Measurements from ENCODE around the gene DCBLD1. TPM values are rescaled to one million over a fixed set of nuclear protein-coding genes. Genes with fewer than 3 reads are reported as not detected.
A peak's percentile ranks its signal among the peaks of the same experiment; 100 is the strongest.

DCBLD1 gene
- total RNA-seq, 2 experiments from 2014 or later = 1.2 to 1.6 TPM

DNA sequence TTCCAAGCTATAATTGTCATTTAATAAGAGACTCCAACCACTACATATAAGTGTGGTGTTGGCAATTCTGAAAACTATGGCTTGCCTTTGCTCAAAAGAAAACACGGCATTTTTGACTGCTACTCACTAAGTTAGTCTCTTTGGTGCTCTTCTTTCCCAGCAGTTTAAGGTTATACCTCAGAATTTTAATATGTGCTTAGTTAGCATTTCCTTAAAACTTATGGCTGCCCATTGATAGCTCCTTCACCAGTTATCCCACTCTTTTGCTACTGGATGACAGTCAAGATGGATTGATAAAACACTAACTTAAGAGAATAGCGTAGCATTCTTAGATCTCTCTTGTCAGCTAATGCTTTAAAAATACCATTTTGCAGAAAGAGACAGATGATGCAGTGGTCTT, 85.8 kb downstream of the DCBLD1 start:
- ChIA-PET POLR2A (interaction anchor here (1.0 kb wide), 1 partner anchor 34 kb away, joined by 3 read pairs; the partner anchor contains the start of gene GOPC), CTCF (interaction anchor here (0.9 to 1.7 kb wide), 3 partner anchors 12 to 119 kb away, joined by 4 to 6 read pairs (median 5); no protein-coding TSS in a partner anchor)
- Mint-ChIP-seq H3K4me3 (no peak overlapping the region), H3K9me3 (ENCODE audit: low read depth) (no peaks in the 10 kb centered on the region), H3K36me3 (ENCODE audit: low read depth) (peaks cover 37% of the 10 kb centered on the region), H3K4me1 (peaks cover 14% of the 10 kb centered on the region), H3K27ac (no peak overlapping the region), H3K27me3 (no peaks in the 10 kb centered on the region)
- intact Hi-C loops (cut with DNase I, micrococcal nuclease) = loop anchor here in 1 of 2 experiments (2.0 kb wide), 1 partner anchor 19 kb away; no protein-coding TSS in a partner anchor
- ATAC-seq = no peak
- DNase-seq = no peak

GRCh38 chr6:117568831-117569410, 86.4 kb downstream of the DCBLD1 start:
- Mint-ChIP-seq H3K27me3 (no peaks in the 10 kb centered on the region), H3K27ac (no peak overlapping the region), H3K4me3 (no peak overlapping the region), H3K36me3 (ENCODE audit: low read depth) (peaks cover 38% of the 10 kb centered on the region), H3K4me1 (peaks cover 14% of the 10 kb centered on the region), H3K9me3 (ENCODE audit: low read depth) (no peaks in the 10 kb centered on the region)
- no peak for DNase-seq
- intact Hi-C loops (cut with DNase I, micrococcal nuclease) = loop anchor here (1.0 to 2.0 kb wide), 3 partner anchors 20 to 33 kb away; partner anchors contain the start of gene GOPC (in 1 of the 2)
- ChIA-PET POLR2A (interaction anchor here (1.0 kb wide), 1 partner anchor 33 kb away, joined by 3 read pairs; the partner anchor contains the start of gene GOPC), CTCF (interaction anchor here (0.9 to 1.7 kb wide), 2 partner anchors 13 to 119 kb away, joined by 5 to 6 read pairs; no protein-coding TSS in a partner anchor)
- peak; percentile 96 for ATAC-seq

GRCh38 chr6:117573006-117573680, 90.7 kb downstream of the DCBLD1 start:
- Mint-ChIP-seq H3K36me3 (ENCODE audit: low read depth) (peaks cover 32% of the 10 kb centered on the region), H3K27ac (no peak overlapping the region), H3K27me3 (no peaks in the 10 kb centered on the region), H3K4me3 (no peak overlapping the region), H3K9me3 (ENCODE audit: low read depth) (no peaks in the 10 kb centered on the region), H3K4me1 (peaks cover 14% of the 10 kb centered on the region)
- intact Hi-C loops (cut with DNase I, micrococcal nuclease) = no loop called here
- DNase-seq (no peak), ATAC-seq (no peak)
- POLR2A ChIA-PET = no interaction called here
- CTCF ChIA-PET = interaction anchor here (0.9 to 1.7 kb wide), 5 partner anchors 10 to 123 kb away, joined by 3 to 8 read pairs (median 4); no protein-coding TSS in a partner anchor

GRCh38 chr6:117574198-117574597, 91.7 kb downstream of the DCBLD1 start:
- Mint-ChIP-seq H3K4me1 (peaks cover 6% of the 10 kb centered on the region), H3K27me3 (no peaks in the 10 kb centered on the region), H3K4me3 (no peak overlapping the region), H3K27ac (no peak overlapping the region), H3K9me3 (ENCODE audit: low read depth) (no peaks in the 10 kb centered on the region), H3K36me3 (ENCODE audit: low read depth) (peaks cover 25% of the 10 kb centered on the region)
- POLR2A ChIA-PET = interaction anchor here (0.7 kb wide), 1 partner anchor 357 kb away, joined by 4 read pairs; no protein-coding TSS in a partner anchor
- no peak for ATAC-seq
- CTCF ChIA-PET = interaction anchor here (0.9 to 1.7 kb wide), 2 partner anchors 9 to 16 kb away, joined by 3 to 8 read pairs; no protein-coding TSS in a partner anchor
- no peak for DNase-seq
- intact Hi-C loops (cut with DNase I, micrococcal nuclease) = no loop called here

GRCh38 chr6:117585647-117586046, 103.2 kb downstream of the DCBLD1 start:
- ATAC-seq = no peak
- peaks cover 41% of the 10 kb centered on the region for H3K36me3 Mint-ChIP-seq (ENCODE audit: low read depth)
- no peak overlapping the region for H3K4me3 Mint-ChIP-seq
- H3K9me3 Mint-ChIP-seq (ENCODE audit: low read depth) = no peaks in the 10 kb centered on the region
- H3K27me3 Mint-ChIP-seq = no peaks in the 10 kb centered on the region
- ChIA-PET CTCF (interaction anchor here (1.4 to 1.6 kb wide), 2 partner anchors 16 to 239 kb away, joined by 3 to 4 read pairs; no protein-coding TSS in a partner anchor), POLR2A (no interaction called here)
- H3K27ac Mint-ChIP-seq = no peak overlapping the region
- intact Hi-C loops (cut with DNase I, micrococcal nuclease) = no loop called here
- no peak for DNase-seq
- peaks cover 38% of the 10 kb centered on the region for H3K4me1 Mint-ChIP-seq

- peaks cover 27% of the 10 kb centered on the region for H3K36me3 Mint-ChIP-seq (ENCODE audit: low read depth)
- ChIA-PET POLR2A (no interaction called here), CTCF (no interaction called here)
- intact Hi-C loops (cut with DNase I, micrococcal nuclease) = no loop called here
- no peak for ATAC-seq
- no peak for DNase-seq
- H3K27ac Mint-ChIP-seq = no peak overlapping the region
- no peaks in the 10 kb centered on the region for H3K27me3 Mint-ChIP-seq
- H3K4me1 Mint-ChIP-seq = peaks cover 20% of the 10 kb centered on the region
- H3K4me3 Mint-ChIP-seq = no peak overlapping the region
- no peaks in the 10 kb centered on the region for H3K9me3 Mint-ChIP-seq (ENCODE audit: low read depth)
Observed at GRCh38 chr6:117590447-117590846, 108.0 kb downstream of the DCBLD1 start.

DNA sequence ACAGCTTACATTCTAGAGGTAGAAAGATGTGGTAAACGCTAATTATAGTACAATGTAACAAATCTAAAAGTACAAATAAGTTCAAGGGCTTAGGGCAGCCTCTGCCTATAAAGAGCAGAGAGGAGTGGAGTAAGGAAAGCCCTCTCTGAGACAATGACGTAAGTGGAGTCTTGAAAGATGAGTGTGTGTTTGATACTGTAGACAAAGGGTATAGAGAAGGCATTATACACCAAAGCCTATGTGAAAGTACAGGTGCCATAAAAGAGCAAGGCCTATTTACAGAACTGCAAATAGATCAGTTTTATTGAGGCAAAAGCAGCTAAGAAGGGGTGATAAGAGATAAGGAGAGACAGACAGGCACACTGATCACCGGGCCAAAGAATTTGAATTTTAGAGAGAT, 108.9 kb downstream of the DCBLD1 start:
- POLR2A ChIA-PET = no interaction called here

GRCh38 chr6:117592983-117593759, 110.7 kb downstream of the DCBLD1 start:
- no peak overlapping the region for H3K4me3 Mint-ChIP-seq
- no peak for ATAC-seq
- H3K9me3 Mint-ChIP-seq (ENCODE audit: low read depth) = peaks cover 3% of the 10 kb centered on the region
- H3K4me1 Mint-ChIP-seq = peaks cover 26% of the 10 kb centered on the region
- no peak for DNase-seq
- H3K27ac Mint-ChIP-seq = no peak overlapping the region
- ChIA-PET POLR2A (no interaction called here), CTCF (interaction anchor here (1.1 kb wide), 1 partner anchor 14 kb away, joined by 3 read pairs; no protein-coding TSS in a partner anchor)
- peaks cover 46% of the 10 kb centered on the region for H3K36me3 Mint-ChIP-seq (ENCODE audit: low read depth)
- intact Hi-C loops (cut with DNase I, micrococcal nuclease) = no loop called here
- no peaks in the 10 kb centered on the region for H3K27me3 Mint-ChIP-seq

More for the DNA sequence above, 108.9 kb downstream of the DCBLD1 start:
- no peaks in the 10 kb centered on the region for H3K27me3 Mint-ChIP-seq
- no peak overlapping the region for H3K27ac Mint-ChIP-seq
- H3K36me3 Mint-ChIP-seq (ENCODE audit: low read depth) = peaks cover 35% of the 10 kb centered on the region
- no peak for ATAC-seq
- peaks cover 28% of the 10 kb centered on the region for H3K4me1 Mint-ChIP-seq
- H3K4me3 Mint-ChIP-seq = no peak overlapping the region
- CTCF ChIA-PET = no interaction called here
- peaks cover 3% of the 10 kb centered on the region for H3K9me3 Mint-ChIP-seq (ENCODE audit: low read depth)
- intact Hi-C loops (cut with DNase I, micrococcal nuclease) = no loop called here
- no peak for DNase-seq

GRCh38 chr6:117595099-117595923, 112.8 kb downstream of the DCBLD1 start:
- ChIA-PET POLR2A (no interaction called here), CTCF (interaction anchor here (1.2 kb wide), 1 partner anchor 9 kb away, joined by 5 read pairs; no protein-coding TSS in a partner anchor)
- DNase-seq (no peak), ATAC-seq (no peak)
- Mint-ChIP-seq H3K27ac (no peak overlapping the region), H3K9me3 (ENCODE audit: low read depth) (peaks cover 3% of the 10 kb centered on the region), H3K36me3 (ENCODE audit: low read depth) (peaks cover 48% of the 10 kb centered on the region), H3K4me1 (peaks cover 38% of the 10 kb centered on the region), H3K27me3 (no peaks in the 10 kb centered on the region), H3K4me3 (no peak overlapping the region)
- intact Hi-C loops (cut with DNase I, micrococcal nuclease) = no loop called here

- Mint-ChIP-seq H3K4me1 (peaks cover 34% of the 10 kb centered on the region), H3K27me3 (no peaks in the 10 kb centered on the region), H3K9me3 (ENCODE audit: low read depth) (peaks cover 3% of the 10 kb centered on the region), H3K4me3 (no peak overlapping the region), H3K36me3 (ENCODE audit: low read depth) (peaks cover 43% of the 10 kb centered on the region), H3K27ac (no peak overlapping the region)
- intact Hi-C loops (cut with DNase I, micrococcal nuclease) = no loop called here
- DNase-seq = no peak
- POLR2A ChIA-PET = interaction anchor here (0.6 kb wide), 1 partner anchor 35 kb away, joined by 3 read pairs; no protein-coding TSS in a partner anchor
- ATAC-seq = no peak
- CTCF ChIA-PET = interaction anchor here (0.7 to 2.1 kb wide), 3 partner anchors 14 to 384 kb away, joined by 4 to 5 read pairs (median 5); no protein-coding TSS in a partner anchor
Observed at GRCh38 chr6:117597755-117598154, 115.3 kb downstream of the DCBLD1 start.
